C4-2B (cell line): ENCODE data around the gene FMNL3.

Experiments used
- ZFX ChIP-seq: fragments of 450-650 bp; IDR thresholded peaks from 2 replicates; pipeline ENCODE4 v1.6.1; 2017
- TF ChIP-seq, protein P1 (sequence below): fragments of 450-650 bp; conservative IDR thresholded peaks from 2 replicates; pipeline ENCODE4 v1.5.1; 2017; ENCODE audit warnings: mild to moderate bottlenecking

DNA sequence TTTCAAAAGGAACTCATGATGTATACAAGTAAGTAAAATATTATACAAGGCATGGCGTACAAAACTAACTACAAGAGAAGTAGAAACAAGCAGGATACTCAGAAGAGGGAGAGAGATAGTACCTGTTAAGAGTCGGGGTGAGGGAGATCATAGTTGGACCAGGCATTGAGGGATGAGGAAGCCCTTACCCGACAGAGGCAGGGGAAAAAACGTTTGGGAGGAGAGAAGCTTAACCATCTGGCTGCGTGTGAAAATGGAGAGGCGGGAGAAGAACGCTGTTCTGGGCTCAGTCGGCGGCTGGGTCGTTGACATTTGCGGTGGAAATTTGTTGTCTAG, 575 bp upstream of the FMNL3 start:
- TF ChIP-seq, protein P1, sequence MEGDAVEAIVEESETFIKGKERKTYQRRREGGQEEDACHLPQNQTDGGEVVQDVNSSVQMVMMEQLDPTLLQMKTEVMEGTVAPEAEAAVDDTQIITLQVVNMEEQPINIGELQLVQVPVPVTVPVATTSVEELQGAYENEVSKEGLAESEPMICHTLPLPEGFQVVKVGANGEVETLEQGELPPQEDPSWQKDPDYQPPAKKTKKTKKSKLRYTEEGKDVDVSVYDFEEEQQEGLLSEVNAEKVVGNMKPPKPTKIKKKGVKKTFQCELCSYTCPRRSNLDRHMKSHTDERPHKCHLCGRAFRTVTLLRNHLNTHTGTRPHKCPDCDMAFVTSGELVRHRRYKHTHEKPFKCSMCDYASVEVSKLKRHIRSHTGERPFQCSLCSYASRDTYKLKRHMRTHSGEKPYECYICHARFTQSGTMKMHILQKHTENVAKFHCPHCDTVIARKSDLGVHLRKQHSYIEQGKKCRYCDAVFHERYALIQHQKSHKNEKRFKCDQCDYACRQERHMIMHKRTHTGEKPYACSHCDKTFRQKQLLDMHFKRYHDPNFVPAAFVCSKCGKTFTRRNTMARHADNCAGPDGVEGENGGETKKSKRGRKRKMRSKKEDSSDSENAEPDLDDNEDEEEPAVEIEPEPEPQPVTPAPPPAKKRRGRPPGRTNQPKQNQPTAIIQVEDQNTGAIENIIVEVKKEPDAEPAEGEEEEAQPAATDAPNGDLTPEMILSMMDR: peak; percentile 51
- TF ChIP-seq ZFX: no peak
